Lower leg skin (tissue), 3 donors: ENCODE data around the gene WNT7A.

Source experiments
- POLR2A ChIP-seq, 2 donors: fragments of 450-650 bp; IDR thresholded peaks; one replicate each; pipeline ENCODE4 v1.6.1; 2016 to 2017; ENCODE audit warnings: antibody characterized with exemption in 2 of 2, mild to moderate bottlenecking in 1 of 2, moderate library complexity in 1 of 2
- TF ChIP-seq, protein P1 (sequence below), 3 donors: fragments of 450-650 bp; IDR thresholded peaks; one replicate each; pipeline ENCODE4 v1.5.1; 2016; ENCODE audit warnings: antibody characterized with exemption in 3 of 3, mild to moderate bottlenecking in 3 of 3, moderate library complexity in 2 of 3

DNA sequence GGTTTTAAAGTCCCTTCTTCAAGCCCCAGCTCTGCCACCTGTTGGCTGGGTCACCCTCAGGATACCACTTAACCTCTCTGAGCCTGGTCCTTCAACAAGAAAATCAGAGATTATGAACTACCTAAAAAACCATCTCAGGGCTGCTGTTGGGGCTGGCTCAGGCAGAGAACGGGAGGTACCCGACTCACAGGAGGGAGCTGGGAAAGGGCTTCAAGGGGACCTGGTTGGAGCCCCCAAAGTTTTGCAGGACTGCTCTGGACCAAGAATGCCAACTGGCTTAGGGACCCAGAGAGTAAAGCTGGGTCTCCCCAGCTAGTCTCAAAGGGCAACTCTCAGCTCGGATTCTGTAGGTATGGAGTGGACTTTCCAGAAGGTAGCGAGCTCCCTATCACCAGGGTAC, 41.5 kb downstream of the WNT7A start:
- TF ChIP-seq, protein P1, sequence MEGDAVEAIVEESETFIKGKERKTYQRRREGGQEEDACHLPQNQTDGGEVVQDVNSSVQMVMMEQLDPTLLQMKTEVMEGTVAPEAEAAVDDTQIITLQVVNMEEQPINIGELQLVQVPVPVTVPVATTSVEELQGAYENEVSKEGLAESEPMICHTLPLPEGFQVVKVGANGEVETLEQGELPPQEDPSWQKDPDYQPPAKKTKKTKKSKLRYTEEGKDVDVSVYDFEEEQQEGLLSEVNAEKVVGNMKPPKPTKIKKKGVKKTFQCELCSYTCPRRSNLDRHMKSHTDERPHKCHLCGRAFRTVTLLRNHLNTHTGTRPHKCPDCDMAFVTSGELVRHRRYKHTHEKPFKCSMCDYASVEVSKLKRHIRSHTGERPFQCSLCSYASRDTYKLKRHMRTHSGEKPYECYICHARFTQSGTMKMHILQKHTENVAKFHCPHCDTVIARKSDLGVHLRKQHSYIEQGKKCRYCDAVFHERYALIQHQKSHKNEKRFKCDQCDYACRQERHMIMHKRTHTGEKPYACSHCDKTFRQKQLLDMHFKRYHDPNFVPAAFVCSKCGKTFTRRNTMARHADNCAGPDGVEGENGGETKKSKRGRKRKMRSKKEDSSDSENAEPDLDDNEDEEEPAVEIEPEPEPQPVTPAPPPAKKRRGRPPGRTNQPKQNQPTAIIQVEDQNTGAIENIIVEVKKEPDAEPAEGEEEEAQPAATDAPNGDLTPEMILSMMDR (IDR thresholded peaks at IDR 0.05): no peak
- TF ChIP-seq POLR2A (IDR thresholded peaks at IDR 0.05): no peak
